ENCODE results near the gene IGDCC3.

IGDCC3 gene

DNA sequence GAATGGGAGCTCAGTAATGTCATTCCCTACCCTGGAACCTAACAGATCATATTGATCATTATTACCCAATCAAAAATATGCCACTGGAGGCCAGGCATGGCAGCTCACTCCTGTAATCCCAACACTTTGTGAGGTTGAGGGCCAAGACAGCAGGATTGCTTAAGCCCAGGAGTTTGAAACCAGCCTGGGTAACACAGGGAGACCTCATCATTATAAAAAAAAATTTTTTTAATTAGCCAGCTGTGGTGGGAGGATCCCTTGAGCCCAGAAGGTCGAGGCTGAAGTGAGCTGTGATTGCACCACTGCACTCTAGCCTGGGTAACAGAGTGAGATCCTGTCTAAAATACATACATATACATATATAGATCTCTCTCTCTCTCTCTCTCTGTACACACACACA lies 34.8 kb upstream of the IGDCC3 start:
- in situ Hi-C loops (cut with MboI; ENCODE audit: low sequenced_read_pairs, unreplicated experiment) = no loop called here
- TF ChIP-seq, protein P1, sequence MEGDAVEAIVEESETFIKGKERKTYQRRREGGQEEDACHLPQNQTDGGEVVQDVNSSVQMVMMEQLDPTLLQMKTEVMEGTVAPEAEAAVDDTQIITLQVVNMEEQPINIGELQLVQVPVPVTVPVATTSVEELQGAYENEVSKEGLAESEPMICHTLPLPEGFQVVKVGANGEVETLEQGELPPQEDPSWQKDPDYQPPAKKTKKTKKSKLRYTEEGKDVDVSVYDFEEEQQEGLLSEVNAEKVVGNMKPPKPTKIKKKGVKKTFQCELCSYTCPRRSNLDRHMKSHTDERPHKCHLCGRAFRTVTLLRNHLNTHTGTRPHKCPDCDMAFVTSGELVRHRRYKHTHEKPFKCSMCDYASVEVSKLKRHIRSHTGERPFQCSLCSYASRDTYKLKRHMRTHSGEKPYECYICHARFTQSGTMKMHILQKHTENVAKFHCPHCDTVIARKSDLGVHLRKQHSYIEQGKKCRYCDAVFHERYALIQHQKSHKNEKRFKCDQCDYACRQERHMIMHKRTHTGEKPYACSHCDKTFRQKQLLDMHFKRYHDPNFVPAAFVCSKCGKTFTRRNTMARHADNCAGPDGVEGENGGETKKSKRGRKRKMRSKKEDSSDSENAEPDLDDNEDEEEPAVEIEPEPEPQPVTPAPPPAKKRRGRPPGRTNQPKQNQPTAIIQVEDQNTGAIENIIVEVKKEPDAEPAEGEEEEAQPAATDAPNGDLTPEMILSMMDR (IDR thresholded peaks at IDR 0.05; ENCODE audit: borderline replicate concordance, control extremely low read depth, extremely low read depth, insufficient read depth, missing control alignments) = no peak
- DNase-seq (ENCODE audit: low spot score) = no peak

DNA sequence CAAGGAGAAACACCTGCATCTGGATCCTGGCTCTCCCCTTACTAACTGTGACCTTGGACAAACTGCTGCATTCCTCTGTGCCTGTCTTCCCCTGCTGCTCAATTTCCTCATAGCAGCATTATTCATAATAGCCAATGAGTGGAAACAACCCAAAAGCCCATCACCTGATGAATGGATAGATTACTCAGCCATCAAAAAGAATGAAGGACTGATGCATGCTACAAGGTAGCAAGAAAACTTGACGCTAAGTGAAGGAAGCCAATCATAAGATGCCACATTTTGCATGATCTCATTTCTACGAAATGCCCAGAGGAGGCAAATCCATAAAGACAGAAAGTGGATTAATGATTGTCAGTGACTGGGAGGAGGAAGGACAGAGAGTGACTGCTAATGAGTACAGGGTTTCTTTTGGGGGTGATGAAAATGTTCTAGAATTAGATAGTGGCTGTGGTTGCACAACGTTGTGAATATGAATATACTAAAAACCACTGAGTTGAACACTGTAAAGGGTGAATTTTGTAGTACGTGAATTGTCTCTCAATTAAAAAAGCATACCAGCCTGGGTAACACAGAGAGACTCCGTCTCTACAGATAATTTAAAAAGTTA lies 33.8 kb upstream of the IGDCC3 start:
- no peak for DNase-seq (ENCODE audit: low spot score)
- in situ Hi-C loops (cut with MboI; ENCODE audit: low sequenced_read_pairs, unreplicated experiment) = no loop called here
- TF ChIP-seq, protein P1 (IDR thresholded peaks at IDR 0.05; ENCODE audit: borderline replicate concordance, control extremely low read depth, extremely low read depth, insufficient read depth, missing control alignments) = no peak

DNA sequence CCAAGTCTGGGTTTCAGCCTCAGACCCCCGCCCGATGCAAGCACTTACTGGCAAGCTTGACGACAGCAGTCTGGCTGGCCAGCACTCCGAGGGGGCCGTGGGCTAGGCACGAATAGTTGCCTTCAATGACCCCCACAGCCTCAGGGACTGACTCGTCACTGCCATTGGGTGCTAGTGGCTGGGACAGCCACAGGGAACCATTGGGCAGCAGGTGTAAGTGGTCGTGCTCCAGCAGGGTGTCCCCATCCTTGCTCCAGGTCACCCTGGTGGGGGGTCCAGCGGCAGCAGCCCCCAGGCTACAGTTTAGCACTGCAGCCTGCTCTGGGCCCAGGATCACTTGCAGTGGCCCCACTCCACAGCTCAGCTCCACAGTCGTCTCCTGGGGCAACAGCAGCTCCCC lies 33.2 kb upstream of the IGDCC3 start:
- in situ Hi-C loops (cut with MboI; ENCODE audit: low sequenced_read_pairs, unreplicated experiment) = no loop called here
- TF ChIP-seq, protein P1 (IDR thresholded peaks at IDR 0.05; ENCODE audit: borderline replicate concordance, control extremely low read depth, extremely low read depth, insufficient read depth, missing control alignments) = no peak
- DNase-seq (ENCODE audit: low spot score) = no peak

DNA sequence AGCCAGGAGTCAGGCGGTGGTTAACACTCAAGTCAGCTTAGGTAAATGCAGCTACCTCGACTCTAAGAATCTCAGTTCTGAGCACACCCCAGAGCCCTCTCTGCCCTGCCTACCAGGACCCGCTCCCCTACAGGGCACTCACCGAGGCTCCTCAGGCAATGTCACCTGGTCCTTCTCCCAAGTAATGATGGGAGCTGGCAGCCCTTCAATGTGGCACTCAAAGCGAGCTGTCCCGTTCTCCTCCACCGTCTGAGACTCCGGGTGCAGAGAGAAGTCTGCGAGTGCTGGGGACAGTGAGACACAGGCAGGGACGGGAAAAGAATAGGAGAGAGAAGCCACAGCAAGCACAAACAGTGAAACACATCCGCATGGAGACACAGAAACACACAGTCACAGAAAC lies 32.2 kb upstream of the IGDCC3 start:
- in situ Hi-C loops (cut with MboI; ENCODE audit: low sequenced_read_pairs, unreplicated experiment) = no loop called here
- TF ChIP-seq, protein P1 (IDR thresholded peaks at IDR 0.05; ENCODE audit: borderline replicate concordance, control extremely low read depth, extremely low read depth, insufficient read depth, missing control alignments) = no peak
- no peak for DNase-seq (ENCODE audit: low spot score)

DNA sequence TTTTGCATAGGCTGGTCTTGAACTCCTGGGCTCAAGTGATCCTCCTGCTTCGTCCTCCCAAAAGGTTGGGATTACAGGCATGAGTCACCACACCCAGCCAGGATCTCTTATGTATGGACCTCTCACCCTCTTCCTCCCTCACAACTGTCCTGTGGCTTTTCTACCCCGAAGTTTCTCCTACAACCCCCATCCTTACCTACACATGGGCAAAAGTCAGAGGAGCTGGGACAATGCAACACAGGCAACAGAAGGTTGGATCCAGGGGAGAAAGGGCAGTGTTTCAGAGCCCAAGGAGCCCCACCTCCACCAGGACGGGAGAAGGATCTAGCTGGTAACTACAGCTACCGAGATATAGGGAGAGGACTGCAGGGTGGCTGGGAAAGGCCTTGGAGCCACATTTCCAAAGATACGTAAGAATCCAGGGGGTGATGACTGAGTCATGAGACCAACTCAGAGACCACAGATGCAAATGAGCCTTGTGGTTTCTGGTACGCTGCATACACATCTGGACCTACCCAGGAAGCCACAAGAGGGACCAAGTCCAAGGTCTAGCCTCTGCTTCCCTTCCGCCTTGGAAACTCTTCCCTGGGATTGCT lies 31.3 kb upstream of the IGDCC3 start:
- TF ChIP-seq, protein P1 (IDR thresholded peaks at IDR 0.05; ENCODE audit: borderline replicate concordance, control extremely low read depth, extremely low read depth, insufficient read depth, missing control alignments) = no peak
- DNase-seq (ENCODE audit: low spot score) = peak; percentile 63
- in situ Hi-C loops (cut with MboI; ENCODE audit: low sequenced_read_pairs, unreplicated experiment) = no loop called here

DNA sequence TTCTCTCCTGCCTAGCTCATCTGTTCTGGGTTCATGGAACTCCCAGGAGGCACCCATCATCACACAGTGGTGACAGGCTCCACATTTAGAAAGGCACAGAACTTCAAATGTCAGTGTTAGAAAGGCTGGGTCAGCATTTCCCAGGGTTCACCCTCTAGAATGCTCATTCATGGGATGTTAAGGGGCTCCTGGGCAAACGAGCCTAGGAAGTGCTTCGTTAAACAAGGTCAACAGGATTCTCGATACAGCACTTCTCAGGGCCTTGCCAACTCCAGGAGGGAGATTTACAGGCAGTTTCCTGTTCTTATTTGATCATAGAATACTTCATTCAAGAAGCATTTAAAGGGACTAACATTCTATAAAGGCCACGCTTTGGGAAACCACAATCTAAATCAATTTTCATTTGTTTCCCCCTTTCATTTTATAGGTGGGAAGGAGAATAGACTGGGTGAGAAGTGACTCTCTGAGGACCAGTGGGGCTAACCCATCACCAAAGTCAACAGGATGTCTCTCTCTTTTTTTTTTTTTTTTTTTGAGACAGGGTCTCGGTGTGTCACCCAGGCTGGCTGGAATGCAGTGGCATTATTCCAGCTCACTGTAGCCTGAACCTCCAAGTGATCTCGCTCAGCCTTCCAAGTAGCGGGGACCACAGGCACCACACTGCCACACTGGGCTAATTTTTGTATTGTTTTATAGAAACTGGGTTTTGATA lies 30.7 kb upstream of the IGDCC3 start:
- TF ChIP-seq, protein P1 (IDR thresholded peaks at IDR 0.05; ENCODE audit: borderline replicate concordance, control extremely low read depth, extremely low read depth, insufficient read depth, missing control alignments) = no peak
- in situ Hi-C loops (cut with MboI; ENCODE audit: low sequenced_read_pairs, unreplicated experiment) = no loop called here
- no peak for DNase-seq (ENCODE audit: low spot score)
